OCI-LY1 (cell line): ENCODE results near the gene FAM181B.

Experiments used
- EZH2 ChIP-seq: fragments of 200-600 bp; sonication (generic), shearing (Covaris generic); IDR thresholded peaks from 2 replicates; pipeline ENCODE4 v1.8.0; 2017; ENCODE audit warnings: borderline replicate concordance, mixed run types, mild to moderate bottlenecking, antibody characterized with exemption, low read length, moderate library complexity, mixed read lengths
- TF ChIP-seq, protein P1 (sequence below): fragments of 200-600 bp; sonication (generic), shearing (Covaris generic); IDR thresholded peaks from 2 replicates; pipeline ENCODE4 v1.5.1; 2017; ENCODE audit warnings: mild to moderate bottlenecking, antibody characterized with exemption, low read length, moderate library complexity, mixed read lengths

DNA sequence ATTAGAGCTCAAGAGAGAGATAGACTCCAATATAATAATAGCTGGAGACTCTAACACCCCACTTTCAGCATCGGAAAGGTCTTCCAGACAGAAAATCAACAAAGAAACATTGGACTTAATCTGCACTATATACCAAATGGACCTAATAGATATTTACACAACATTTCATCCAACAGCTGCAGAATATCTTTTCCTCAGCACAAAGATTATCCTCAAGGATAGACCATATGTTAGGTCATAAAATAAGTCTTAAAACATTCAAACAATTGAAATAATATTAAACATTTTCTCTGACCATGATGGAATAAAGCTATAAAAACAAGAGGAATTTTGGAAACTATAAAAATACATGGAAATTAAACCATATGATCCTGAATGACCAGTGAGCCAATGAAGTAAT is 45.1 kb upstream of the FAM181B start:
- TF ChIP-seq, protein P1, sequence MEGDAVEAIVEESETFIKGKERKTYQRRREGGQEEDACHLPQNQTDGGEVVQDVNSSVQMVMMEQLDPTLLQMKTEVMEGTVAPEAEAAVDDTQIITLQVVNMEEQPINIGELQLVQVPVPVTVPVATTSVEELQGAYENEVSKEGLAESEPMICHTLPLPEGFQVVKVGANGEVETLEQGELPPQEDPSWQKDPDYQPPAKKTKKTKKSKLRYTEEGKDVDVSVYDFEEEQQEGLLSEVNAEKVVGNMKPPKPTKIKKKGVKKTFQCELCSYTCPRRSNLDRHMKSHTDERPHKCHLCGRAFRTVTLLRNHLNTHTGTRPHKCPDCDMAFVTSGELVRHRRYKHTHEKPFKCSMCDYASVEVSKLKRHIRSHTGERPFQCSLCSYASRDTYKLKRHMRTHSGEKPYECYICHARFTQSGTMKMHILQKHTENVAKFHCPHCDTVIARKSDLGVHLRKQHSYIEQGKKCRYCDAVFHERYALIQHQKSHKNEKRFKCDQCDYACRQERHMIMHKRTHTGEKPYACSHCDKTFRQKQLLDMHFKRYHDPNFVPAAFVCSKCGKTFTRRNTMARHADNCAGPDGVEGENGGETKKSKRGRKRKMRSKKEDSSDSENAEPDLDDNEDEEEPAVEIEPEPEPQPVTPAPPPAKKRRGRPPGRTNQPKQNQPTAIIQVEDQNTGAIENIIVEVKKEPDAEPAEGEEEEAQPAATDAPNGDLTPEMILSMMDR: no peak
- no peak for TF ChIP-seq EZH2
